Loucy (cell line): ENCODE measurements around the gene RAD51D.

Experiments
- H2AFZ ChIP-seq: fragments of 200-600 bp; sonication (generic); 2 replicates; pipeline ENCODE4 v1.6.0; 2016; ENCODE audit warnings: antibody characterized with exemption, mild to moderate bottlenecking, low read length, moderate library complexity
- H3F3A ChIP-seq: fragments of 200-600 bp; 2 replicates; pipeline ENCODE4 v1.6.0; 2016; ENCODE audit warnings: antibody characterized with exemption, low read depth, mild to moderate bottlenecking
- H3K27me3 ChIP-seq: fragments of 200-600 bp; sonication (generic); 2 replicates; pipeline ENCODE4 v1.6.1; 2014; ENCODE audit warnings: low read length, mild to moderate bottlenecking; ENCODE audit not compliant: insufficient read depth, poor library complexity, severe bottlenecking
- H3K36me3 ChIP-seq: fragments of 200-600 bp; sonication (generic); 2 replicates; pipeline ENCODE4 v1.6.1; 2016; ENCODE audit warnings: low read length; ENCODE audit not compliant: insufficient read depth
- H3K4me1 ChIP-seq: fragments of 200-600 bp; sonication (generic); 2 replicates; pipeline ENCODE4 v1.5.1; 2014; ENCODE audit warnings: low read length, mild to moderate bottlenecking; ENCODE audit not compliant: insufficient read depth, poor library complexity, severe bottlenecking
- H3K4me2 ChIP-seq: fragments of 200-600 bp; sonication (generic); 2 replicates; pipeline ENCODE4 v1.6.0; 2014; ENCODE audit warnings: antibody characterized with exemption, low read length, low read depth, mild to moderate bottlenecking; ENCODE audit not compliant: poor library complexity, severe bottlenecking
- H3K4me3 ChIP-seq: fragments of 200-600 bp; sonication (generic); 2 replicates; pipeline ENCODE4 v1.5.1; 2014; ENCODE audit warnings: low read length, mild to moderate bottlenecking, mixed read lengths; ENCODE audit not compliant: poor library complexity, severe bottlenecking
- H3K79me2 ChIP-seq: fragments of 200-600 bp; sonication (generic); 2 replicates; pipeline ENCODE4 v1.6.1; 2014; ENCODE audit warnings: low read length; ENCODE audit not compliant: insufficient read depth
- H3K9ac ChIP-seq: fragments of 200-600 bp; sonication (generic); 2 replicates; pipeline ENCODE4 v1.6.0; 2014; ENCODE audit warnings: mild to moderate bottlenecking, low read depth, low read length, moderate library complexity; ENCODE audit not compliant: poor library complexity, severe bottlenecking
- H3K9me2 ChIP-seq: fragments of 200-600 bp; sonication (generic); replicated peaks from 2 replicates; pipeline ENCODE4 v1.6.1; 2016; ENCODE audit warnings: low read depth, low read length, mixed read lengths
- H3K9me3 ChIP-seq: fragments of 200-600 bp; sonication (generic); 2 replicates; pipeline ENCODE4 v1.6.1; 2014; ENCODE audit warnings: mild to moderate bottlenecking, antibody characterized with exemption, low read length, low read depth; ENCODE audit not compliant: insufficient read depth
- H4K20me1 ChIP-seq: fragments of 200-600 bp; sonication (generic); 2 replicates; pipeline ENCODE4 v1.6.0; 2014; ENCODE audit warnings: antibody characterized with exemption, low read length, mild to moderate bottlenecking; ENCODE audit not compliant: insufficient read depth, poor library complexity, severe bottlenecking
- CTCF ChIP-seq: fragments of 200-600 bp; sonication (generic); conservative IDR thresholded peaks from 2 replicates; pipeline ENCODE4 v1.5.1; 2014; ENCODE audit warnings: mild to moderate bottlenecking, antibody characterized with exemption, low read length
- EZH2phosphoT487 ChIP-seq: fragments of 200-600 bp; IDR thresholded peaks from 2 replicates; pipeline ENCODE4 v1.6.1; 2018; ENCODE audit warnings: antibody characterized with exemption, mild to moderate bottlenecking, moderate library complexity, borderline replicate concordance

Gene RAD51D

DNA sequence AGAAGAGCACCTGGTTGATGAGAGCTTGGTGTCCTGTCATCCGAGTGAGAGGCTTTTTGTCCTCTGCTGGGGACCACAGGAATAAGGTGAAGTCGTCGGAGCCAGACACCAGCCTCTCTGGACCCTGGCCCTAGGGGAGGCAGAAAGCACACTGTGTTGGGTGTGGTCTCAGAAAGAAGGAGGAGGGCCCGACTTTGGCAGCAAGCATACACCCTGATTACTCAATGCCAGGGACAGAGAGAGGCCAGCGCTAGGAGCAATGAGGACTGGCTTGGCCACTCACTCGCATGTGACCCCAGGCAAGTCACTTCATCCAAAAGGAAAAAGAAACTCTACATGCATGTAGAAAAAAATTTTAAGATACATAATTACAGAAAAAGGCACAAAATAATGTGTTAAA, 15.7 kb upstream of the RAD51D start:
- peaks cover 85% of the 10 kb centered on the region; the same call in 1 of the 2 replicates for H3K36me3 ChIP-seq
- no peaks in the 10 kb centered on the region for H3F3A ChIP-seq
- no peaks in the 10 kb centered on the region for H3K9me3 ChIP-seq
- H3K4me2 ChIP-seq, result no peak overlapping the region
- TF ChIP-seq CTCF (no peak), EZH2phosphoT487 (no peak)
- peaks cover 11% of the 10 kb centered on the region for H3K4me1 ChIP-seq
- no peak overlapping the region for H2AFZ ChIP-seq
- no peak overlapping the region for H3K4me3 ChIP-seq
- H3K79me2 ChIP-seq, result peaks cover 24% of the 10 kb centered on the region; the same call in 1 of the 2 replicates
- peaks cover 8% of the 10 kb centered on the region for H4K20me1 ChIP-seq
- no peaks in the 10 kb centered on the region for H3K27me3 ChIP-seq
- H3K9me2 ChIP-seq, result no peaks in the 10 kb centered on the region
- H3K9ac ChIP-seq, result no peak overlapping the region

DNA sequence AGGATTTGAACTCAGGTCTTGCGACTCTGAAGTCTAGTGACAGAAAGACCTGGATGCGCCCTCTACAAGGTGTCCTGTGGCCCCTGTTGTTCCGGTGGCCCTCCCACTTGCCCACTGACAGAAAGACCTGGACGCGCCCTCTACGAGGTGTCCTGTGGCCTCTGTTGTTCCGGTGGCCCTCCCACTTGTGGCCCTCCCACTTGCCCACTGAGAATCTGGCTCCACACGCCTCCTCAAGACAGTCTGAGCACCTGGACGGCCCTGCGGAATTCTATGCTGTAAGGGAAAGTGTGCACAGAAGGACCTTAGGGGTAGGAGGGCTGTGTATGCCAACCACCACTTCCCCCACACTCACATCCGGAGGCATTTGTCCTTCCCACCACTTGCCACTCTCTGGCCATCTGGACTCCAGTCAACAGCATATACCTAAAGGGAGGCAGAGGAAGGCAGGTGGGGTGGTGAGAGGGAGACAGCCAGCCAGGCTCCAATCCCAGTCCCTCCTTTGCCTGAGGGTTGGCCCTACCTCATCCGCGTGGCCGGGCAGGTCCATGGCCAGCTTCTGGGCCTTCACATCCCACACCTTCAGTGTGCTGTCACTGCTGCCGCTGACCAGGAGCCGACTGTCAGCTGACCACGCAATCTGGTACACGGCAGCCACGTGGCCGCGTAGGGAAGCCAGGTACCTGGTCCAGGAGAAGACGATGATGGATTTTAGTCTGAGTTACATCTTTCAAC, 13.3 kb upstream of the RAD51D start:
- Histone ChIP-seq H3F3A (no peaks in the 10 kb centered on the region), H4K20me1 (peaks cover 3% of the 10 kb centered on the region), H2AFZ (no peak overlapping the region), H3K4me2 (no peak overlapping the region), H3K79me2 (peaks cover 4% of the 10 kb centered on the region; the same call in 1 of the 2 replicates), H3K4me3 (no peak overlapping the region), H3K27me3 (no peaks in the 10 kb centered on the region), H3K36me3 (peaks cover 70% of the 10 kb centered on the region; the same call in 1 of the 2 replicates), H3K9me2 (no peaks in the 10 kb centered on the region), H3K4me1 (peaks cover 2% of the 10 kb centered on the region), H3K9ac (no peak overlapping the region), H3K9me3 (no peaks in the 10 kb centered on the region)
- TF ChIP-seq EZH2phosphoT487, result no peak
- TF ChIP-seq CTCF, result no peak

DNA sequence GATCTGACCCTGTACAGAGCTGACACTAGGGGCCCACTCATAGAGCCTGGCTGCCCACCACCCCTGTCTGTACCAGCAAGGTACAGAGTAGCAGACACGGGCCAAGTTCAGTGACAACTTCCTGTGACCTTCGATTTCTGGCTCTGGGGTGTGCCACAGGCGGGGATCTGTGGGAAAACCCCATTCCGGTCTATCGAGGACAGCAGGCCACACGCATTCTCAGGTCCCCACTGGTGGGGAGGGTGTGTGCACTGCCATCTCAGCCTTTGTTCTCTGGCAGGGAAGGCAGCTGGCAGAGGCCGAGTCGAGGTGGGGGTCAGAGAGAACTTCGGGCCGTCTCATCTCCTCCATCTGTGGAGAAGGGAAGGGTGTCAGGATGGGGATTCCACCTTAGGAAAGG, 12.4 kb upstream of the RAD51D start:
- Histone ChIP-seq H4K20me1 (peaks cover 3% of the 10 kb centered on the region), H2AFZ (no peak overlapping the region), H3K27me3 (no peaks in the 10 kb centered on the region), H3K4me3 (no peak overlapping the region), H3K9me3 (no peaks in the 10 kb centered on the region), H3K4me2 (no peak overlapping the region), H3K79me2 (no peaks in the 10 kb centered on the region), H3K9me2 (no peaks in the 10 kb centered on the region), H3K9ac (no peak overlapping the region), H3F3A (no peaks in the 10 kb centered on the region), H3K36me3 (peaks cover 62% of the 10 kb centered on the region; the same call in 1 of the 2 replicates), H3K4me1 (no peaks in the 10 kb centered on the region)
- no peak for TF ChIP-seq CTCF
- TF ChIP-seq EZH2phosphoT487, result no peak
